Colonic mucosa (tissue), 4 donors: Measurements from ENCODE around the gene PPP2R3B. TPM values are rescaled to one million over a fixed set of nuclear protein-coding genes. Genes with fewer than 3 reads are reported as not detected.
"Not testable (repeated sequence)": the region's sequence is repeated elsewhere in the genome, so short reads cannot be mapped to it uniquely, and the experiment has no call there.

ENCODE experiments used
- DNase-seq: peaks from one replicate; pipeline ENCODE4 v3.0.0-alpha.2; 2020
- H3K27ac ChIP-seq: fragments of 200-600 bp; one replicate; pipeline ENCODE4 v1.8.0; 2021
- H3K27me3 ChIP-seq: fragments of 200-600 bp; one replicate; pipeline ENCODE4 v1.8.0; 2021
- H3K36me3 ChIP-seq: fragments of 200-600 bp; one replicate; pipeline ENCODE4 v1.8.0; 2021
- H3K4me1 ChIP-seq: fragments of 200-600 bp; one replicate; pipeline ENCODE4 v1.8.0; 2021; ENCODE audit warnings: mild to moderate bottlenecking
- H3K4me3 ChIP-seq: fragments of 200-600 bp; one replicate; pipeline ENCODE4 v1.8.0; 2021
- H3K9ac ChIP-seq, 2 donors: one replicate each; pipeline ENCODE4 v1.7.0; 2013; ENCODE audit warnings: control low read depth in 2 of 2, low read depth in 2 of 2, low read length in 2 of 2
- H3K9me3 ChIP-seq: fragments of 200-600 bp; one replicate; pipeline ENCODE4 v1.8.0; 2021
- CTCF ChIP-seq: fragments of 200-600 bp; IDR thresholded peaks from one replicate; pipeline ENCODE4 v1.8.0; 2022; ENCODE audit warnings: antibody characterized with exemption, mild to moderate bottlenecking
- intact Hi-C: fragments of 100-400 bp; cut with DNase I; formaldehyde crosslinking; loops from one replicate; pipeline ENCODE4 v1.14.1; 2022
- total RNA-seq, 2 donors: library from RNA; stranded (reverse); fragmentation: NEBNext Ultra II Directional in 1 of 2; extraction: Animal tissue kit (Norgen Biotek cat#: 25700) in 1 of 2; gene quantifications; one replicate each; pipeline ENCODE4 v1.2.1, GENCODE V29; 2021
- donor health status: healthy.
- donor health status: DM: no; HTN: no; CAD: no.
- donor health status: DM: no; HTN: no; CAD: no.

Gene PPP2R3B
- total RNA-seq, 2 donors from 2014 or later = 8.7 to 22.9 TPM

DNA sequence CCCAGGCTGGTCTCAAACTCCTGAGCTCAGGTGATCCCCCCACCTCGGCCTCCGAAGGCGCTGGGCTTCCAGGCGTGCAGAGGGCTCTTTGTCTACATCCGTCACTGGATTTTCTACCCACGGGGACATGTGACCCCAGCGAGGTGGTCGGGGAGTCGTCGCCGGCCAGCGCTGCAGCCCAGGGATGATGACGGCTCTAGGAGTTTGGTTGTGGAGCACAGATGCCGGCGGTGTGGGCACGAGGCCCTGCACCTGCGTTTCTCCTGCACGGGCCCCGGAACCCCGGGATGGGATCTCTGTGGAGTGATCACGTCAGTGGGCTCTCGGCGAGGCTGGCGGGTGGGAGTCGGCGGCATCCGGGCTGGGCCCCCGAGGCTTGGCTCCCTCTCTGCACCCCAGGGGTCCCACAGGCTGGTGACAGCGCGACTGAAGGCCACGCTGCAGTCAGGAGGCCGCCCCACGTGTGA is 59.0 kb downstream of the PPP2R3B start:
- no peaks in the 10 kb centered on the region for H3K4me1 ChIP-seq
- H3K4me3 ChIP-seq = no peak overlapping the region
- intact Hi-C loops = no loop called here
- no peak for TF ChIP-seq CTCF
- H3K36me3 ChIP-seq = no peaks in the 10 kb centered on the region
- H3K9me3 ChIP-seq = no peaks in the 10 kb centered on the region
- DNase-seq = no peak
- H3K9ac ChIP-seq = no peak overlapping the region
- peaks cover 17% of the 10 kb centered on the region for H3K27me3 ChIP-seq
- H3K27ac ChIP-seq = no peak overlapping the region

- DNase-seq, H3K4me1 ChIP-seq, H3K27me3 ChIP-seq, H3K4me3 ChIP-seq, H3K27ac ChIP-seq, H3K36me3 ChIP-seq, H3K9me3 ChIP-seq, intact Hi-C loops, H3K9ac ChIP-seq: not testable (repeated sequence)
Observed at GRCh38 chrX:324664-325063, 62.0 kb downstream of the PPP2R3B start.

- Histone ChIP-seq H3K9ac (peak overlapping the region in 1 of 2 donors; percentile 43), H3K9me3 (no peaks in the 10 kb centered on the region), H3K27me3 (no peaks in the 10 kb centered on the region), H3K36me3 (no peaks in the 10 kb centered on the region), H3K4me3 (no peak overlapping the region), H3K27ac (no peak overlapping the region), H3K4me1 (peaks cover 8% of the 10 kb centered on the region)
- no peak for TF ChIP-seq CTCF
- intact Hi-C loops = no loop called here
- DNase-seq = no peak
Observed at GRCh38 chrX:323721-324628, 62.7 kb downstream of the PPP2R3B start.

- DNase-seq = peak; percentile 45
- no peaks in the 10 kb centered on the region for H3K36me3 ChIP-seq
- intact Hi-C loops = no loop called here
- H3K27me3 ChIP-seq = no peaks in the 10 kb centered on the region
- peaks cover 8% of the 10 kb centered on the region for H3K4me1 ChIP-seq
- H3K27ac ChIP-seq = no peak overlapping the region
- peak overlapping the region; percentile 87 to 99 for H3K9ac ChIP-seq
- TF ChIP-seq CTCF = no peak
- H3K9me3 ChIP-seq = no peaks in the 10 kb centered on the region
- peak overlapping the region; percentile 95 for H3K4me3 ChIP-seq
Observed at GRCh38 chrX:320126-320783, 66.5 kb downstream of the PPP2R3B start.

- peak overlapping the region; percentile 45 for H3K27ac ChIP-seq
- peaks cover 5% of the 10 kb centered on the region for H3K36me3 ChIP-seq
- intact Hi-C loops = no loop called here
- peak overlapping the region; percentile 95 for H3K4me3 ChIP-seq
- TF ChIP-seq CTCF = no peak
- no peak for DNase-seq
- no peaks in the 10 kb centered on the region for H3K9me3 ChIP-seq
- H3K4me1 ChIP-seq = peaks cover 8% of the 10 kb centered on the region
- no peaks in the 10 kb centered on the region for H3K27me3 ChIP-seq
- H3K9ac ChIP-seq = peak overlapping the region; percentile 87 to 99
Observed at GRCh38 chrX:319579-320125, 67.1 kb downstream of the PPP2R3B start.
